Cortex of kidney (tissue), 1 donor: Measurements from ENCODE around the gene KRTAP4-5.
"Not testable (repeated sequence)": the region's sequence is repeated elsewhere in the genome, so short reads cannot be mapped to it uniquely, and the experiment has no call there.

Source experiments
- DNase-seq: peaks from one replicate; lab custom pipeline; 2025; lab: John Stamatoyannopoulos, UW

Gene KRTAP4-5

GRCh38 chr17:41147531-41148204 is 2.0 kb downstream of the KRTAP4-5 start:
- no peak for DNase-seq

DNA sequence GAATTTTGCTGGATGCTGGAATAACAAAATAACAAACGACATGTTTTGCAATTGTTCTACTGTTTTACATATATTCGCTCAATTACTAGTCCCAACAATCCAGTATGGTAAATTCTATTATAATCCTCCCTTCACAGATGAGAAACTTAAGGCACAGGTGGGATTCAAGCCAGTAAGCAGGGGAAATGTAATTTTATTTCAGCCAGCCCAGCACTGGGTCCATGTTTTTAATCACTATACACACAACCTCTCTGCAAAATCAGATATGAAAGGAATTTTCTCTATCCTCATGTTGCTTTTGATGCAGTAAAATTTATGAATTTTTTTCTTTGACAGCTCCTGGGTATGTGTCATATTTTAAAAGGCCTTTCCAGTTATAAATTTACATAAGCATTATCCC is 4.4 kb downstream of the KRTAP4-5 start:
- DNase-seq: no peak

- DNase-seq: no peak
Measured at GRCh38 chr17:41144846-41145245, 4.8 kb downstream of the KRTAP4-5 start.

DNA sequence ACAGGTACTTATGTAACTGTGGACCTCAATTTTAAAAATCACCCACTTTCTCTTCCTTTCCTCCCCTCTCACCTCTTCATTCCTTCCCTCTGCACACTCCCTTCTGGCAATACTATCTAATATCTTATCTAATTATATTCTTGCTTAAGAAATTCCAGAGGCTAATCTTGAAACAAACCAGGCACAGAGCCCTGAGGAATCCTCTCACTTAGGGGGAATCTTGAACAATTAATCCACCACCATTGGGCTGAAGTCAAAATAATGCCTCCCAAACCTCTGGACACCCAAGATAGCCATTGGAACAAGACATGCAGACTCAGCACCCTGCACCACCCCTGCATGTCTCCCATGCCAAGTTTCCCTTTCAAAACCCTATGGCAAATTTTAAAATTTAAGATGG is 8.3 kb downstream of the KRTAP4-5 start:
- no peak for DNase-seq

DNA sequence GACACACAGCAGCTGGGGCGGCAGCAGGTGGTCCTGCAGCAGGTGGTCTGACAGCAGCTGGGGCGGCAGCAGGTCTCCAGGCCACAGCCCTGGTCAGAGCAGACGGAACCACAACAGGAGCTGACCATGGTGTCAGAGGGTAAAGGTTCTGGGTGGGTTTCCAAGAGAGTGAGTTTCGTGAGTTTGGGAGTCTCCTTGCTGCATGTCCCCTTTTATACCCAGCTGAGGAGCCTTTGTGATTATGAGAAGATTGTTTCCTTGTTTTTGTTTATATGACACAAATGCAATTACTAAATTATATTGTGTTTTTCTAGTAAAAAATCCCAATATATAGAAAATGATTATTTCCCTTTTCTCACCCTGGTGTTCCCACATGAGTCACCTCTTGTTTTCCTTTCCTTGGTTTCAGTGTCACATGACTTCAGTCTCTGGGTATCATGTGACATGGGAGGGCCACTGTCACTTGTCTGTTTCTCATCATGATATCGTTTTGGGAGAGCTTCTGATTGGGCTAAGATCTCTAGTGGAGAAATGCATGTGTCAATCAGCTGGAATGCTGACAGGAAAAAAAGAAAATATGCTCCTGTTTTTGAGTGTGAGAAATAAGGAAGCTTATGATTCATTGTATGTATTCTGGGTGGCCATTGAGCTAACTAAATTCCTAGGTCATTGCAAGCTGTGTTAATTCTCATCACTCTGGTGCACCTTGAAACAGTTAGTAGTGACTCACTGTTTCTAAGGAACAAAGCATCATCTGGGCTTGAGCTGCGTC is 9.1 kb downstream of the KRTAP4-5 start, which contains the start of gene KRTAP4-6:
Gene KRTAP4-6 (minus strand): TSS at position 185 of the 772 bp plus-strand sequence. CDS start 57 bp downstream, at position 128.
- DNase-seq: no peak

DNA sequence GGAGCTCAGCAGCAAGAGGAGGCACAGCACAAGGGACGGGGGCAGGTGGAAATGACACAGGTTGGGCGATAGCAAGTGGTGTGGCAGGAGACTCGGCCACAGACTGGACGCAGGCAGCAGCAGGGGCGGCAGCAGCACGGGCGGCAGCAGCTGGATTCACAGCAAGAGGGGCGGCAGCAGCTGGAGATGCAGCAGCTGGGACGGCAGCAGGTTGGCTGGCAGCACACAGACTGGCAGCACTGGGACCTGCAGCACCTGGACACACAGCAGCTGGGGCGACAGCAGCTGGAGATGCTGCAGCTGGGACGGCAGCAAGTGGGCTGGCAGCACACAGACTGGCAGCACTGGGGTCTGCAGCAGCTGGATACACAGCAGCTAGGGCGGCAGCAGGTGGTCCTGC is 9.8 kb downstream of the KRTAP4-5 start:
- DNase-seq: not testable (repeated sequence)

- DNase-seq: no peak
Measured at GRCh38 chr17:41133880-41134735, 15.5 kb downstream of the KRTAP4-5 start.

GRCh38 chr17:41131979-41132378 is 17.6 kb downstream of the KRTAP4-5 start:
- DNase-seq: no peak

DNA sequence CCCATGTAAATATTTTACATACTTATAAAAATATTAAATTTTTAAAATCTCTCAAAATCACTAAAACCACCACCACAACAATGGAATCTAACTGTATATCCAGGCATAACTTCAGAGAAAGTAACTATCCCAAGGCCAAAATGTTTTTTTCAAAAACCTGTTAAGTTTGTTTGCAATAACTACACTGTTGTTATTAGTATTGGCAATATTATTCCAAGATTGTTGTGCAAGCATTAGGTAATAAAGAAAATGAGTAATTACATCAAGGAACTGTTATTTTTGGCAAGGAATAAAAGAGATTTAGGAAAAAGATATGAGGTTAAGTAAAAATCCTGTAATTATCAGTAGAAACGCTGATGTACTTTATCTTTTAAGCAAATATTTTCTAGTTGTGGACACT is 22.3 kb downstream of the KRTAP4-5 start:
- DNase-seq: no peak

DNA sequence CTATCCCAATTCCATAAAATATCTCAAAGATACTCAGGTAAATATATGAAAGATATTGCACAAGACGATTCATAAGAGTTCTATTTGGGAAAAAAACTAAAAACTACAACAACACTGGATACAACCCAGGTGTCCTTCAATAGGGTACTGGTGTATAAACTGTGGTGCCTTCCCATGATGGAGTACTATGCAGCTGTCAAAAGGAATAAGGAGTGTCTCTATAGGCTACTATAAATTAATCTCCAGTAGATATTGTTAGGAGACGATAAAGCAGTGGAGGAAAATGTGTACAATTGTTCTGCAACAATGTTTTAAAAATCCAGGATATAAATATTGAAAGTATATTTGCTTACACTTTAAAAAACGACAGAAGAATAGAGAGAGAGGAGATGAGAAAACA is 23.2 kb downstream of the KRTAP4-5 start:
- no peak for DNase-seq

GRCh38 chr17:41125064-41125463 is 24.6 kb downstream of the KRTAP4-5 start:
- DNase-seq: no peak

DNA sequence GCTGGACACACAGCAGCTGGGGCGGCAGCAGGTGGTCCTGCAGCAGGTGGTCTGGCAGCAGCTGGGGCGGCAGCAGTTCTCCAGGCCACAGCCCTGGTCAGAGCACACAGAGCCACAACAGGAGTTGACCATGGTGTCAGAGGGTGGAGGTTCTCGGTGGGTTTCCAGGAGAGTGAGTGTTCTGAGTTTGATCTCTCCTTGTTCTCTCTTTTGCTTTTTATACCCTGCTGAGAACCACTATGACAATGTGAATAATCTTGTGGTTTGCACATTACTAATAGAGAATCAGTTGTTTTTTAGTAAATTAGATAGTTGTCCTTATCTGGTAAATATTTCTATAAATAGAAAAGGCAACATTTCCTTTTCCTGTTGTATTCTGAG is 25.6 kb downstream of the KRTAP4-5 start, which contains the start of gene KRTAP4-12:
Gene KRTAP4-12 (minus strand): TSS at position 192 of the 381 bp plus-strand sequence. CDS start 60 bp downstream, at position 132.
- DNase-seq: not testable (repeated sequence)

GRCh38 chr17:41123292-41123990 is 26.2 kb downstream of the KRTAP4-5 start:
- DNase-seq: not testable (repeated sequence)

GRCh38 chr17:41121742-41122141 is 27.9 kb downstream of the KRTAP4-5 start:
- no peak for DNase-seq

DNA sequence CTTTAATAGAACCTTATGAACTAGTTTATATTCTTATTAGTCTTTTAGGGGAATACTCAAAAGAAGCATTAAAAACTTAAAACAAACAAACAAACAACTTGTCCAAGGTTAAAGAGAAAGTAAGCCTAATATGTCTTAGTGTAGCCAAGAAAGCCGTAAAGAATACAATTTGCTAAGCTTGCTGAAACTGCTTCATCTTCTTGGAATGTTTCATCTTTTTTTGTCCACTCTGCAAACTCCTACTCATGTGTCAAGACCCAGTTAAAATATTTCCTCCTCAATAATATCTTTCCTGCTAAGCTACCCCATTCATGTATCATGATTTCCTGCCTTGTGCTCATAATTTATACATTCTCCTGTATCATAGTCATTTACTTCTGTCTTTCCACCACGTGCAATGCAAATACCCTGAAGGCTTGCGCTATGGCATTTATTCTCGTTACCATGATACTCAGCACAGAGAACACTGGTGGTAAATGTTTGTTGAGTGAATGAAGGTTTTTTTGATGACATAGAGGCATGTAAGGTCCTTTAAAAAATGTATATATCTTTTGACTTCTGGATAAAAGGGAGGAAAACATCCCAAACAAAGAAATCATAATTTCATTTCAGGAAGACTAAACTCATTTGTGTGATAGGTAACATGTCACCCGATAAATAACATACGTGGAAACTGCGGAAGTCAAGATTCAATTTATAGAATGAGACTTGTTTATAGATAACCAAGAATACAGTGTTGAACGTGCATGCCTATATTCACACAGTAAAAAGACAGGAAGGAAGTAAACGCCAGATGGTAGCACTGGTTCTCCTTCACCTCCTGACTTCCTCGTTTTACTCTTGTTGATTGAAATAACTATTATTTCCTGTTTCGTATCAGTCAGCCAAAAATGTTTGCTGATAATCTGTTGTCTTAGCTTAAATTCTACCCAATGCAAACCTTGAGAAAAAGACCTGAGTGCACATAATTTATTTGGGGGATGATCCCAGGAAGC is 29.6 kb downstream of the KRTAP4-5 start:
- not testable (repeated sequence) for DNase-seq

GRCh38 chr17:41118721-41119120 is 30.9 kb downstream of the KRTAP4-5 start:
- DNase-seq: no peak

DNA sequence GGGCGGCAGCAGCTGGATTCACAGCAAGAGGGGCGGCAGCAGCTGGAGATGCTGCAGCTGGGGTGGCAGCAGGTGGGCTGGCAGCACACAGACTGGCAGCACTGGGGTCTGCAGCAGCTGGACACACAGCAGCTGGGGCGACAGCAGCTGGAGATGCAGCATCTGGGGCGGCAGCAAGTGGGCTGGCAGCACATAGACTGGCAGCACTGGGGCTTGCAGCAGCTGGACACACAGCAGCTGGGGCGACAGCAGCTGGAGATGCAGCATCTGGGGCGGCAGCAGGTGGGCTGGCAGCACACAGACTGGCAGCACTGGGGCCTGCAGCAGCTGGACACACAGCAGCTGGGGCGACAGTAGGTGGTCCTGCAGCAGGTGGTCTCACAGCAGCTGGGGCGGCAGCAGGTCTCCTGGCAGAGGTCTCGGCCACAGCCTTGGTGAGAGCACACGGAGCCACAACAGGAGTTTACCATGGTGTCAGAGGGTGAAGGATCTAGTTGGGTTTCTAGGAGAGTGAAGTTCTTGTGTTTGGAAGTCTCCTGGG is 31.7 kb downstream of the KRTAP4-5 start, which contains the start of gene KRTAP4-11:
Gene KRTAP4-11 (minus strand): TSS at position 528 of the 541 bp plus-strand sequence. CDS start 58 bp downstream, at position 470.
- not testable (repeated sequence) for DNase-seq

- DNase-seq: no peak
Measured at GRCh38 chr17:41116297-41116696, 33.3 kb downstream of the KRTAP4-5 start.

GRCh38 chr17:41111151-41111885 is 38.3 kb downstream of the KRTAP4-5 start:
- DNase-seq: no peak
